Smooth muscle cell (in vitro differentiated cells): ENCODE measurements around the gene GNAZ. TPM values are rescaled to one million over a fixed set of nuclear protein-coding genes. Genes with fewer than 3 reads are reported as not detected.
A peak's percentile ranks its signal among the peaks of the same experiment; 100 is the strongest.
"Not testable (repeated sequence)": the region's sequence is repeated elsewhere in the genome, so short reads cannot be mapped to it uniquely, and the experiment has no call there.

Experiments
- DNase-seq: peaks from one replicate; lab custom pipeline; 2025; ENCODE audit not compliant: unreplicated experiment; lab: John Stamatoyannopoulos, UW
- H2AFZ ChIP-seq: fragments of 200-600 bp; sonication (generic); 2 replicates; pipeline ENCODE4 v1.6.0; 2016; ENCODE audit warnings: antibody characterized with exemption, low read depth, mild to moderate bottlenecking
- H3F3A ChIP-seq: fragments of 200-600 bp; sonication (generic); 2 replicates; pipeline ENCODE4 v1.6.0; 2017; ENCODE audit warnings: antibody characterized with exemption, low read depth
- H3K27ac ChIP-seq: fragments of 200-600 bp; sonication (generic); 2 replicates; pipeline ENCODE4 v1.5.1; 2016; ENCODE audit warnings: low read depth, mild to moderate bottlenecking
- H3K27me3 ChIP-seq: fragments of 200-600 bp; sonication (generic); 2 replicates; pipeline ENCODE4 v1.6.1; 2016; ENCODE audit warnings: low read depth, mild to moderate bottlenecking
- H3K36me3 ChIP-seq: fragments of 200-600 bp; sonication (generic); 2 replicates; pipeline ENCODE4 v1.5.1; 2016; ENCODE audit warnings: low read depth
- H3K4me1 ChIP-seq: fragments of 200-600 bp; sonication (generic); 2 replicates; pipeline ENCODE4 v1.5.1; 2016; ENCODE audit warnings: low read depth
- H3K4me2 ChIP-seq: fragments of 200-600 bp; sonication (generic); 2 replicates; pipeline ENCODE4 v1.6.0; 2016; ENCODE audit warnings: mild to moderate bottlenecking
- H3K4me3 ChIP-seq: fragments of 200-600 bp; sonication (generic); 2 replicates; pipeline ENCODE4 v1.5.1; 2016; ENCODE audit warnings: mild to moderate bottlenecking
- H3K79me2 ChIP-seq: fragments of 200-600 bp; sonication (generic); 2 replicates; pipeline ENCODE4 v1.6.0; 2016; ENCODE audit warnings: low read depth, mild to moderate bottlenecking
- H3K9ac ChIP-seq: fragments of 200-600 bp; sonication (generic); 2 replicates; pipeline ENCODE4 v1.6.0; 2016; ENCODE audit warnings: low read depth
- H3K9me3 ChIP-seq: fragments of 200-600 bp; sonication (generic); replicated peaks from 2 replicates; pipeline ENCODE4 v1.5.1; 2016; ENCODE audit warnings: low read depth
- H4K20me1 ChIP-seq: fragments of 200-600 bp; sonication (generic); 2 replicates; pipeline ENCODE4 v1.6.0; 2016; ENCODE audit warnings: low read depth
- WGBS: methylation state at CpG from one replicate; pipeline ENCODE4 v1.1.7; 2016; ENCODE audit warnings: low lambda C conversion rate; 5-methylcytosine and 5-hydroxymethylcytosine counted together
- polyA plus RNA-seq: library from polyadenylated mRNA; unstranded; fragments of >200 nt; fragmentation: Nextera tagmentation; extraction: Ambion mirVana; gene quantifications from 2 replicates; pipeline ENCODE4 v1.2.1, GENCODE V29; 2016
- total RNA-seq: library from RNA; depleted of rRNA; stranded (reverse); fragments of >200 nt; gene quantifications from 2 replicates; pipeline ENCODE4 v1.2.3, GENCODE V29; 2014
- TF ChIP-seq, protein P1 (sequence below): fragments of 200-600 bp; sonication (generic); IDR thresholded peaks from 2 replicates; pipeline ENCODE4 v1.5.1; 2017; ENCODE audit warnings: borderline replicate concordance, mild to moderate bottlenecking, antibody characterized with exemption; ENCODE audit not compliant: insufficient read depth, poor library complexity, severe bottlenecking

Gene GNAZ
- 1.2 and 1.3 TPM in 2 replicates for total RNA-seq
- polyA plus RNA-seq, result 0.50 and 2.0 TPM in 2 replicates

DNA sequence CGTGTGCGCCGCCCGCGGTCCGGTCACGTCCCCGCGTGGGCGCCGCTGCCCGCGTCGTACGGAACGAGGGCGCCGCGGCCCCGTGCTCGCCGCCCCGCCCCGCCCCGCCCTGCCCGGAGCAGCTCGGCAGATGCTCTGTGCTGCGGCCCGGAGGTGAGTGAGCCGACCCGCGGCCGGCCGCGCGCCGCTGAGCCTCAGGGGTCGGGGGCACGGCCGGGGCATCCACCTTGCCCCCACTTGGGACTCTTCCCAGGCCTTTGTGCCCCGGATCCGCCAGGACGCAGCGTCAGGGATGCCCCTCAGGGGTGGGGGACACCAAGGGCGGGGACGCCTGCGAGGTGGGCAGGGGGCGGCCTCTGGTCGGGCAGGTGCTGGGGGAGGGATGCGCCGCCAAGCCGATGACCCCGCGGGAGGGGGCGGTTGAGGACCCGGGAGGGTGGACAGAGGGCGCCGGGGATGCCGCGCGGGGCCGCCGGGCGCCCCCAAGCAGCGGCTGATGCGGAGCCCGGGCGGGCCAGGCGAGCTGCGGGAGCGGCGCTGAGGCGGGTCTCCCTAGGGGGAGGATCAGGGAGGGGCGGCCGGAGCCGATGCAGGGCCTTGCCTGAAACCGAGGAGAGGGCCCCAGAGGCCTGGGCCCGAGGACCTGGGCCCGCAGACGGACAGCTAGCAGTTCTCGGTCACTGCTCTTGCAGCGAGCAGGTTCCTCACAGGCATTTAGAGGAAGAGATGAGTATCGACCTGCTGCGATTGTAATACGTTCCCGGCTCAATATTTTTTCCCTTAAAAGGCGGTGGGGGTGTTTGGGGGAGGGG lies at the start of gene GNAZ:
Gene GNAZ (plus strand): TSS at position 102 of the 812 bp plus-strand sequence. CDS start 25,177 bp downstream, outside the sequence.
- Histone ChIP-seq H3K9me3 (no peaks in the 10 kb centered on the region), H3K79me2 (no peaks in the 10 kb centered on the region), H3K27me3 (peaks cover 34% of the 10 kb centered on the region), H4K20me1 (no peaks in the 10 kb centered on the region), H3K4me1 (peaks cover 4% of the 10 kb centered on the region), H3F3A (no peaks in the 10 kb centered on the region), H3K4me3 (peak within 1 kb of the TSS; percentile 60), H3K4me2 (peak within 1 kb of the TSS; percentile 99), H3K27ac (no peak within 1 kb of the TSS), H3K9ac (no peak within 1 kb of the TSS), H3K36me3 (no peaks in the 10 kb centered on the region), H2AFZ (peak within 1 kb of the TSS; percentile 93)
- 3% methylated on average over 21 of the region's 87 CpGs for WGBS
- TF ChIP-seq, protein P1, sequence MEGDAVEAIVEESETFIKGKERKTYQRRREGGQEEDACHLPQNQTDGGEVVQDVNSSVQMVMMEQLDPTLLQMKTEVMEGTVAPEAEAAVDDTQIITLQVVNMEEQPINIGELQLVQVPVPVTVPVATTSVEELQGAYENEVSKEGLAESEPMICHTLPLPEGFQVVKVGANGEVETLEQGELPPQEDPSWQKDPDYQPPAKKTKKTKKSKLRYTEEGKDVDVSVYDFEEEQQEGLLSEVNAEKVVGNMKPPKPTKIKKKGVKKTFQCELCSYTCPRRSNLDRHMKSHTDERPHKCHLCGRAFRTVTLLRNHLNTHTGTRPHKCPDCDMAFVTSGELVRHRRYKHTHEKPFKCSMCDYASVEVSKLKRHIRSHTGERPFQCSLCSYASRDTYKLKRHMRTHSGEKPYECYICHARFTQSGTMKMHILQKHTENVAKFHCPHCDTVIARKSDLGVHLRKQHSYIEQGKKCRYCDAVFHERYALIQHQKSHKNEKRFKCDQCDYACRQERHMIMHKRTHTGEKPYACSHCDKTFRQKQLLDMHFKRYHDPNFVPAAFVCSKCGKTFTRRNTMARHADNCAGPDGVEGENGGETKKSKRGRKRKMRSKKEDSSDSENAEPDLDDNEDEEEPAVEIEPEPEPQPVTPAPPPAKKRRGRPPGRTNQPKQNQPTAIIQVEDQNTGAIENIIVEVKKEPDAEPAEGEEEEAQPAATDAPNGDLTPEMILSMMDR, result no peak
- DNase-seq, result no peak

GRCh38 chr22:23020659-23021293 lies 49.5 kb upstream of the GNAZ start:
- Histone ChIP-seq H2AFZ (no peak overlapping the region), H3K79me2 (no peaks in the 10 kb centered on the region), H3K4me2 (no peak overlapping the region), H3K4me3 (no peak overlapping the region), H4K20me1 (no peaks in the 10 kb centered on the region), H3K9ac (no peak overlapping the region), H3K36me3 (no peaks in the 10 kb centered on the region), H3K27me3 (no peaks in the 10 kb centered on the region), H3K4me1 (no peaks in the 10 kb centered on the region), H3F3A (no peaks in the 10 kb centered on the region), H3K27ac (no peak overlapping the region), H3K9me3 (no peaks in the 10 kb centered on the region)
- no peak for DNase-seq
- TF ChIP-seq, protein P1, result no peak

- not testable (repeated sequence) for H3K79me2 ChIP-seq, H3K4me2 ChIP-seq, H3K4me1 ChIP-seq, H3F3A ChIP-seq, H3K4me3 ChIP-seq, DNase-seq, H3K27ac ChIP-seq, H3K27me3 ChIP-seq, H3K36me3 ChIP-seq, H2AFZ ChIP-seq, H3K9ac ChIP-seq, H4K20me1 ChIP-seq, H3K9me3 ChIP-seq
- 84% methylated on average over 3 of the region's 3 CpGs for WGBS
Observed at GRCh38 chr22:23021660-23022353, 48.5 kb upstream of the GNAZ start.

DNA sequence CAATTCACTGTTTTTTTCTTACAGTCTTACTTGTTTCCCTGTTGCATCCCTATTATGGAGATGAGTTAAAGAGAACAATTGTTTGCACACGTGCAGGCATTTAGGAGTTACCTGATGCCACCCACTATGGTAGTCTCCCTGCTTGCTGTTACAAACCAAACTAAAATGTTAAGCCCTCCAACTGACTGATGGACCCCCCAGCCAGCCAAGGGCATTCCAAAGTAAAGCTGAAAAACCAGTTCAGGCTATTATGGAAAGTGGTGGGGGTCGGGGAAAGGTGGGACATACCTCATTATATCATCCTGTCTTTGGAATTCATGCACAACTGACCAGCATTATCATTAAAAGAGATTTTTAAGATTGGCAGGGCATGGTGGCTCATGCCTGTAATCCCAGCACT lies 47.0 kb upstream of the GNAZ start:
- Histone ChIP-seq H3K27ac (no peak overlapping the region), H3K9ac (no peak overlapping the region), H3F3A (no peaks in the 10 kb centered on the region), H3K9me3 (no peaks in the 10 kb centered on the region), H3K27me3 (no peaks in the 10 kb centered on the region), H2AFZ (no peak overlapping the region), H4K20me1 (no peaks in the 10 kb centered on the region), H3K79me2 (no peaks in the 10 kb centered on the region), H3K4me2 (no peak overlapping the region), H3K4me1 (no peaks in the 10 kb centered on the region), H3K4me3 (no peak overlapping the region), H3K36me3 (no peaks in the 10 kb centered on the region)
- TF ChIP-seq, protein P1, result no peak
- WGBS, result 65% methylated on average over 2 of the region's 2 CpGs
- DNase-seq, result no peak
